Measurements from ENCODE around the gene APBA2.
"Not testable (repeated sequence)": the region's sequence is repeated elsewhere in the genome, so short reads cannot be mapped to it uniquely, and the experiment has no call there.

The APBA2 gene

DNA sequence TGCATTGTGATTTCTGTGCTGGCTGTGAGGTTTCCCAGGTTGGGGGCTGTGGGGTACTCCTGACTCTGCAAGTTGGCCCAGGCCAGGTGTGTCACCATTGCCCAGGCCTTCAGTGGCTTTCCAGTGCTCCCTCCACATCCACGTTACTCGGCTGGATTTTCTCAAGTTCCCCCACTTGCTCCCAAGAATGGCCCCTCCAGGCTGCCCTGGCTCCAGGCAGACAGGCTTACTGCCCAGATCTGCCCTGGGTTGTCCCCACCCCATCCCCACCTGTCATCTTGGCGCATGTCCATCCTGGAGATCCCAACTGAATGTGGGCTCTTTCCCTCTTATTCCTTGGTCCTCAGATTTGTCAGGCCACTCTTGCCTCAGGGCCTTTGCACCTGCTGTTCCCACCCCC lies 3.6 kb downstream of the APBA2 start:
- no peaks in the 10 kb centered on the region for H3K36me3 ChIP-seq (ENCODE audit: control insufficient read depth, insufficient read depth, low read length)
- H3K9me3 ChIP-seq (ENCODE audit: control insufficient read depth, insufficient read depth, low read depth, low read length): no peaks in the 10 kb centered on the region
- no peak overlapping the region for H3K4me3 ChIP-seq (ENCODE audit: low read depth, low read length)
- H3K27ac ChIP-seq (ENCODE audit: low read depth, low read length): no peak overlapping the region
- no peak overlapping the region for H3K9ac ChIP-seq (ENCODE audit: low read length)
- peaks cover 16% of the 10 kb centered on the region for H3K4me1 ChIP-seq (ENCODE audit: control insufficient read depth, insufficient read depth, low read length)
- H3K27me3 ChIP-seq (ENCODE audit: control insufficient read depth, insufficient read depth, low read length): peaks cover 35% of the 10 kb centered on the region

DNA sequence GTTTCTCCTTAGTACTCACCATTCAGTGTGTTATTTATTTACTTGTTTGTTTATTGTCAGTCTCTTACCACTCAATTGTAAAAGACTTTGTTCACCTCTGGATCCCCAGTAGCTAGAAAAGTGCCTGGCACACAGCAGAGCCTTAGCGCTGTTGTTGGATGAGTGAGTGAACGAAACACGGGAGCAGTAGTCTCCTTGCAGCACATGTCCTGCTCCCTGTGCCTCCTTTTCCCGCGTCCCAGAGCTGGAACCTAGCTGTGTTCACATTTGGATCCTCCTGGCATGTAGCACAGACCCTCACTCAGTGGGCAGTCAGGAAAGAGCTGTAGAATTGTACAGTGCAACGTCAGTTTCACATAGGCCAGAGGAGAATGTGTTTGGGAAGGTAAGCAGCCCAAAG lies 4.1 kb downstream of the APBA2 start:
- Histone ChIP-seq H3K4me1 (ENCODE audit: control insufficient read depth, insufficient read depth, low read length) (peaks cover 14% of the 10 kb centered on the region), H3K27me3 (ENCODE audit: control insufficient read depth, insufficient read depth, low read length) (peaks cover 30% of the 10 kb centered on the region)
- H3K4me3 ChIP-seq (ENCODE audit: low read depth, low read length); H3K9ac ChIP-seq (ENCODE audit: low read length); H3K9me3 ChIP-seq (ENCODE audit: control insufficient read depth, insufficient read depth, low read depth, low read length); H3K27ac ChIP-seq (ENCODE audit: low read depth, low read length); H3K36me3 ChIP-seq (ENCODE audit: control insufficient read depth, insufficient read depth, low read length): not testable (repeated sequence)

DNA sequence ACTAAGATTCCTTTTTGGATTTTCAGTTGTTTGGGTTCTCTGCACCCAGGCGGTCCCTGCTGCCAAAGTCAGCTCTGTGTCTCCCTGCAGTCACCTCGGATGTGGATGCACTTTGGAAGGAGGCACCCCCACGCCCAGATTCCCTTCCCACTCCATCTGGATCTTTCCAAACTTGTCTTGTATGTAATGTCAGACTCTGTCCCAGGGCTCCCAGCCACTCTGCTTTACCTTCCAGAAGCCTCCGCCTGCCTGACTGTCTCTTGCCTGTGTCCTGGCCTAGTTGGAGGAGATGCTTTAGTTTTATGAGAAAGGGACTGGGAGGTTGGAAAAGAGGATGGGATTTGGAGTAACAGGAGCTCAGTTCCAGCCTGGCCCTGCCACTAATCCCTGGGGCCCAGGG lies 4.5 kb downstream of the APBA2 start:
- H3K27ac ChIP-seq (ENCODE audit: low read depth, low read length); H3K36me3 ChIP-seq (ENCODE audit: control insufficient read depth, insufficient read depth, low read length); H3K9me3 ChIP-seq (ENCODE audit: control insufficient read depth, insufficient read depth, low read depth, low read length); H3K9ac ChIP-seq (ENCODE audit: low read length); H3K4me1 ChIP-seq (ENCODE audit: control insufficient read depth, insufficient read depth, low read length); H3K4me3 ChIP-seq (ENCODE audit: low read depth, low read length): not testable (repeated sequence)
- H3K27me3 ChIP-seq (ENCODE audit: control insufficient read depth, insufficient read depth, low read length): peaks cover 26% of the 10 kb centered on the region

DNA sequence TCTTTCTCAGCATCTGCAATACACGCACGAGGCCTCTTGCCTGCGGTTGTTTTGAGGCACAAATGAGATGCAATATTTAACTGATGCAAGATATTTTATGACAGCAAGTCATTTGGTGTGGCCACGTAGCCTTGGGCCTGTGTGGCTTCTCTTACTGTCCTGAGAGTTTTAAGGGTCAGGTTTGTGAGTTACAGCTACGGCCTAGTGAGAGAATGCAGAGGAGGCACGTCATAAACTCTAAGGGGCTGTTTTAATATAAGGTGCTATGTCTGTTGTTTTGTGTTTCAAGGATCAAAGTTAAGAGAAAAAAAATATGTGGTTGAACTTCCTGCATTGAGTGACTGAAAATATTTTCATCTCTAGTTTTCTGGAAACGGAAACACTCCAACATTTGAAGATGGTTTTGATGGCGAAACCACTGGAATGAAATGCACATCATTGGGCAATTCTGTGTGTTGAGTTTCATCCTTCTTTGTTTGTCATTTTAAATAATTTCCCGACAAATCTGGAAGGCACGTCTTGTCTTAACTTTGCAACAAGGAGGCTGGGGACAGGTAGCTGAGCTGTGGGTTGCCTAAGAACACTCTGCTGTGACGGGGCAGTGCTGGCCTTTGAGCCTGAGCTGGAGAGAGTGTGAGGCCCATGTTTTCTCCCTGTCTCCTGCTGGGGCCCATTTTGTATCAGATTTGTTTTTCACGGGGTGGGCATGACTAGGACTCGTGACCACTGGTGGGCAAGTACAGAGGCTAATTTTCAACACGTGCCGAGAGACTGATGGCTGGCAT lies 5.1 kb downstream of the APBA2 start:
- H3K9me3 ChIP-seq (ENCODE audit: control insufficient read depth, insufficient read depth, low read depth, low read length): no peaks in the 10 kb centered on the region
- no peak overlapping the region for H3K9ac ChIP-seq (ENCODE audit: low read length)
- H3K4me1 ChIP-seq (ENCODE audit: control insufficient read depth, insufficient read depth, low read length): peaks cover 8% of the 10 kb centered on the region; the same call in 1 of the 2 replicates
- H3K27me3 ChIP-seq (ENCODE audit: control insufficient read depth, insufficient read depth, low read length): peaks cover 21% of the 10 kb centered on the region
- H3K4me3 ChIP-seq (ENCODE audit: low read depth, low read length): no peak overlapping the region
- H3K27ac ChIP-seq (ENCODE audit: low read depth, low read length): no peak overlapping the region
- no peaks in the 10 kb centered on the region for H3K36me3 ChIP-seq (ENCODE audit: control insufficient read depth, insufficient read depth, low read length)

DNA sequence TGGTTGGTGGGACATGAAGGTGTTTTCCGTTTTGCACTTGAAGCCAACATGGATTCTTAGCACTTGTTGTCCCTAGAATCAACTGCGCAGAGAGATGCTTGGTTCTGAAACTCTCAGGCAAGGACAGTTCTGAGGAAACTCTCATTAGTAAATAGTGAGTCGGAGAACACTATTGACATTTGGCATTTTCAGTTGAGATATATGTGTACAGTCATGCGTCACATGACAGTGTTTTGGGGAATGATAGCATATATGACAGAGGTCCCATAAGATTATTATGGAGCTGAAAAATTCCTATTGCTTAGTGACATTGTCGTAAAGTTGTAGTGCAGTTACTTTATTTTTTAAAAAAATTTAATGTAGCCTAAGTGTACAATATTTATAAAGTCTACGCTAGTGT lies 5.8 kb downstream of the APBA2 start:
- Histone ChIP-seq H3K27ac (ENCODE audit: low read depth, low read length) (no peak overlapping the region), H3K9ac (ENCODE audit: low read length) (no peak overlapping the region), H3K4me1 (ENCODE audit: control insufficient read depth, insufficient read depth, low read length) (peaks cover 8% of the 10 kb centered on the region; the same call in 1 of the 2 replicates), H3K36me3 (ENCODE audit: control insufficient read depth, insufficient read depth, low read length) (no peaks in the 10 kb centered on the region), H3K4me3 (ENCODE audit: low read depth, low read length) (no peak overlapping the region), H3K27me3 (ENCODE audit: control insufficient read depth, insufficient read depth, low read length) (peaks cover 19% of the 10 kb centered on the region), H3K9me3 (ENCODE audit: control insufficient read depth, insufficient read depth, low read depth, low read length) (0 out of 2 replicates have a peak, but pooled peaks cover 2% of the 10 kb centered on the region)

DNA sequence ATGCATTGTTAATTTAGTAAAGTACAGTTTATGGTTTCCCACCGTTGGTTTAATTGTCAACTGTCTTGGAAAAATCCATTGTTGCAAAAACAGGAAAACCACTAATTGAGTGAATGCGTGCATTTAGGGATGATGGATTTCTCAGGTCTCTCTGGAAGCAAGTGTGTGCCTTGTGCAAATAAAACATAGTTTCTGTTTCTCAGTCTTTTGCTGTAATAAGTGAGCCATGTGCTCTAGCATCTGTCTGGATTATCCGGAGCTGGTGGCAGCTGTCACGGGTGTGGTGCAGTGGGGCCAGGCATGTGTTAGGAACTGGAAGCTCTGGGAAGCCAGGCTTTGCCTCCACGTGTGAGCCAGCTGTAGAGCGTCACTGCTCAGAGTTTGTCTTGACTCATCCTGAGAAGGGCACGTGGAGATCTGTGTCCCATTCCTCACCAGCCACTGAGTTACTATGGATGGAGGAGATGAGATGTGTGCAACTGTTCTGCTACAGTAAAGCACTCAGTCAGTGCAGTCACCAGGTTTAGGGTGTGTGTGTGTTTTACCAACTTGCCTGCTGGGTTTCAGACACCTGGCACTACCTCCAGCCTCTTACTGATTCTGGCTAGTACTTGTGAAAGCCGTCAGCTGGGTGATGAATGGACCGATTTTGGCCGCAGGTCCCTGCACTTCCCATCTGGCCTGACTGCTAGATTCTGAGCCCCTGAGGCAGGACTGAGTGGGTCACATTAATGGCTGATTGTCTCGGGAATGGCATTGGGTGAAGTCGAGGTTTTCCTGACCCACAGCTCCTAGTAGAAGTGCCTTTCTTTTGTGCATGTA lies 7.2 kb downstream of the APBA2 start:
- peaks cover 5% of the 10 kb centered on the region for H3K27me3 ChIP-seq (ENCODE audit: control insufficient read depth, insufficient read depth, low read length)
- no peak overlapping the region for H3K9ac ChIP-seq (ENCODE audit: low read length)
- no peaks in the 10 kb centered on the region for H3K36me3 ChIP-seq (ENCODE audit: control insufficient read depth, insufficient read depth, low read length)
- peaks cover 9% of the 10 kb centered on the region; the same call in 1 of the 2 replicates for H3K9me3 ChIP-seq (ENCODE audit: control insufficient read depth, insufficient read depth, low read depth, low read length)
- H3K4me3 ChIP-seq (ENCODE audit: low read depth, low read length): no peak overlapping the region
- no peaks in the 10 kb centered on the region; the same call in 1 of the 2 replicates for H3K4me1 ChIP-seq (ENCODE audit: control insufficient read depth, insufficient read depth, low read length)
- H3K27ac ChIP-seq (ENCODE audit: low read depth, low read length): no peak overlapping the region

DNA sequence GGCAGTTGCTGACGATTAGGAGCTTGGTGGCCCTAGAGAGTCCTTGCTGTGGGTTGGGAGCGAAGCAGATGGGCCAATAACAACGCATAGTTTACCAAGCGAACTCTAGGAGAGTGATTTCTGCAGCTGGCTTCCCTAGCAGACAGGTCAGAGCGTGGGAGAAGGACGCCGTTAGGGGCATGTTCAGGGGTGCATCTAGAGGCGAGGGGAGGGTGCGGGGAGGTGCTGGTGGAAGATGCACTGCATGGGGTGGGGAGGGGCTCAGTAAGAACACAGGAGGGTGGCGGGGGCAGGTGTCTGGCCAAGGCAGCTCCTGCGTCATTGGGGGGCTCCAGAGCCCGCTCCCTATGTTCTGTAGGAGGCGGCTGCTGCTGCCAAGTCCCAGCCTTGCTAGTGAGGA lies 8.9 kb downstream of the APBA2 start:
- Histone ChIP-seq H3K36me3 (ENCODE audit: control insufficient read depth, insufficient read depth, low read length) (no peaks in the 10 kb centered on the region), H3K4me1 (ENCODE audit: control insufficient read depth, insufficient read depth, low read length) (no peaks in the 10 kb centered on the region), H3K27me3 (ENCODE audit: control insufficient read depth, insufficient read depth, low read length) (no peaks in the 10 kb centered on the region), H3K4me3 (ENCODE audit: low read depth, low read length) (no peak overlapping the region), H3K27ac (ENCODE audit: low read depth, low read length) (no peak overlapping the region), H3K9me3 (ENCODE audit: control insufficient read depth, insufficient read depth, low read depth, low read length) (peaks cover 12% of the 10 kb centered on the region; the same call in 1 of the 2 replicates), H3K9ac (ENCODE audit: low read length) (no peak overlapping the region)

DNA sequence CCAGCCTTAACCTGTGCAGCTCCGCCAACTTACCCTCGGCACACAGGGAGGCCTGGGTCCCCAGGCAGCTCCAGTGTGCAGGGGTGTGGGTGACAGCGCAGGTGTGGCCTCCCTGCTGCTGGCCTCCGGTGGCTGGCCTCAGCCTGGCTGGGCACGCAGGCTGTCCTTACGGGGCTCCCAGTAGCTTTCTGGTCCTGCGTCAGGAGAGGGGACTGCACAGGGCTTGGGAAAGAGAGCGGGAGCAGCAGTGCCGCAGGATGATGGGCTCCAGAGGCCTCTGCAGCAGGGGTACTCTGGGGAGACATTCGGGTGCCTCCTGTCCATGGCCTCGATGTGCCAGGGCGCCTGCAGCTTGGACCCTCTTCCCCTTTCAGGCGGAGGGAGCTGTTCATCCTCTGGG lies 9.4 kb downstream of the APBA2 start:
- no peaks in the 10 kb centered on the region for H3K36me3 ChIP-seq (ENCODE audit: control insufficient read depth, insufficient read depth, low read length)
- H3K4me1 ChIP-seq (ENCODE audit: control insufficient read depth, insufficient read depth, low read length): no peaks in the 10 kb centered on the region
- H3K9me3 ChIP-seq (ENCODE audit: control insufficient read depth, insufficient read depth, low read depth, low read length): peaks cover 12% of the 10 kb centered on the region; the same call in 1 of the 2 replicates
- H3K27ac ChIP-seq (ENCODE audit: low read depth, low read length): no peak overlapping the region
- no peaks in the 10 kb centered on the region for H3K27me3 ChIP-seq (ENCODE audit: control insufficient read depth, insufficient read depth, low read length)
- no peak overlapping the region for H3K4me3 ChIP-seq (ENCODE audit: low read depth, low read length)
- H3K9ac ChIP-seq (ENCODE audit: low read length): no peak overlapping the region

DNA sequence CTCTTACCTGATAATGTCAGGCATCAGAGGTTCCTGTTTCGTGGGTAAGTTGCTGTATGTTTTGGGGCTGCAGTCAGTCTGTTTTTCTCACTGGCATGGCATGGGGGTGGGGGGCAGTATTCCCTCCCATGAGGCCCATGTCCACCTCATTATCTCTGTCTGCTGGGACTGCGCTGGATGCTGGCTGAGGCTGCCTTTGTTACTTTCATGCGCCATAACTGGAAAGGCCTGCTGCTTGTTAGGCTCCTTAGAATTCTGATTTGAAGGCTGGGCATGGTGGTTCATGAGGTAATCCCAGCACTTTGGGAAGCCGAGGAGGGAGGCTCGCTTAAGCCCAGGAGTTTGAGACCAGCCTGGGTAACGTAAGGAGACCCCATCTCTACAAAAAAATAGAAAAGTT lies 9.8 kb downstream of the APBA2 start:
- Histone ChIP-seq H3K9ac (ENCODE audit: low read length) (no peak overlapping the region), H3K4me1 (ENCODE audit: control insufficient read depth, insufficient read depth, low read length) (no peaks in the 10 kb centered on the region), H3K27ac (ENCODE audit: low read depth, low read length) (no peak overlapping the region), H3K4me3 (ENCODE audit: low read depth, low read length) (no peak overlapping the region), H3K9me3 (ENCODE audit: control insufficient read depth, insufficient read depth, low read depth, low read length) (peaks cover 12% of the 10 kb centered on the region; the same call in 1 of the 2 replicates), H3K27me3 (ENCODE audit: control insufficient read depth, insufficient read depth, low read length) (no peaks in the 10 kb centered on the region), H3K36me3 (ENCODE audit: control insufficient read depth, insufficient read depth, low read length) (no peaks in the 10 kb centered on the region)

DNA sequence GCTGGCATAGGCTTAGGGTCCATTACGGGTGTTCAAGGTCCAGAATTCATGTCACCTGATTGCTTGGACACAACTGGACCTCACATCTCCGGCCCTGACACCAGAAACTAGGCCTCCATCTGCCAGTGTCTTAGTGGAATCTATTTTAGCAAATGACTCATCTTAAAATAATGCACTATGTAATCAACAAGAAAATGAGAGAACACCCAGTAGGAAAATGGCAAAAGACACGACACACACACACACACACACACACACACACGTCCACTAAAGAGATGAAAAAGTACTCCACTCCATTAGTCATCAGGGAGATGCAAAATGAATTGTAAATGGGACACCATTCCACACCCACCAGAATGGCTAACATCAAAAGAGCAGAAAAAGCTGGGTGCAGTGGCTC lies 11.2 kb downstream of the APBA2 start:
- H3K9me3 ChIP-seq (ENCODE audit: control insufficient read depth, insufficient read depth, low read depth, low read length): peaks cover 12% of the 10 kb centered on the region; the same call in 1 of the 2 replicates
- H3K4me3 ChIP-seq (ENCODE audit: low read depth, low read length): no peak overlapping the region
- no peak overlapping the region for H3K27ac ChIP-seq (ENCODE audit: low read depth, low read length)
- H3K27me3 ChIP-seq (ENCODE audit: control insufficient read depth, insufficient read depth, low read length): no peaks in the 10 kb centered on the region
- H3K36me3 ChIP-seq (ENCODE audit: control insufficient read depth, insufficient read depth, low read length): no peaks in the 10 kb centered on the region
- H3K4me1 ChIP-seq (ENCODE audit: control insufficient read depth, insufficient read depth, low read length): no peaks in the 10 kb centered on the region
- H3K9ac ChIP-seq (ENCODE audit: low read length): no peak overlapping the region
